DND-41 (cell line): ENCODE results near the gene KLF5.
"Not testable (repeated sequence)": the region's sequence is repeated elsewhere in the genome, so short reads cannot be mapped to it uniquely, and the experiment has no call there.

Source experiments
- ATAC-seq: fragments of 200-7000 bp; cut with Tn5 transposase; 3 replicates; pipeline ENCODE4 v1.9.1; 2021; ENCODE audit warnings: low read depth; ENCODE audit not compliant: insufficient read depth
- DNase-seq: peaks from one replicate; pipeline ENCODE4 v3.0.0-alpha.2; 2020
- H2AFZ ChIP-seq: 2 replicates; pipeline ENCODE4 v1.6.0; 2012; ENCODE audit warnings: low read depth, low read length
- H3K27ac ChIP-seq: 2 replicates; pipeline ENCODE4 v1.5.1; 2012; ENCODE audit warnings: low read length, inconsistent platforms
- H3K27me3 ChIP-seq: fragments of 200-600 bp; sonication (generic); 2 replicates; pipeline ENCODE4 v1.6.0; 2012; ENCODE audit warnings: low read length, mild to moderate bottlenecking, inconsistent platforms; ENCODE audit not compliant: insufficient read depth, poor library complexity
- H3K36me3 ChIP-seq: 2 replicates; pipeline ENCODE4 v1.5.1; 2012; ENCODE audit warnings: low read length, inconsistent platforms; ENCODE audit not compliant: insufficient read depth
- H3K4me1 ChIP-seq: 2 replicates; pipeline ENCODE4 v1.5.1; 2012; ENCODE audit warnings: mild to moderate bottlenecking, low read length; ENCODE audit not compliant: insufficient read depth
- H3K4me2 ChIP-seq: 2 replicates; pipeline ENCODE4 v1.6.0; 2012; ENCODE audit warnings: mild to moderate bottlenecking, moderate library complexity, low read length, inconsistent platforms; ENCODE audit not compliant: insufficient read depth
- H3K4me3 ChIP-seq, 2 experiments: fragments of 200-600 bp in 1 of 2; shearing (Covaris generic) in 1 of 2; 2 replicates each; pipeline ENCODE4 v1.5.1; 2012 to 2016; ENCODE audit warnings: inconsistent platforms in 2 of 2, low read length in 2 of 2, mild to moderate bottlenecking in 2 of 2, low read depth in 1 of 2, moderate library complexity in 1 of 2
- H3K79me2 ChIP-seq: 2 replicates; pipeline ENCODE4 v1.6.0; 2012; ENCODE audit warnings: low read length, inconsistent platforms; ENCODE audit not compliant: insufficient read depth
- H3K9ac ChIP-seq: 2 replicates; pipeline ENCODE4 v1.6.0; 2012; ENCODE audit warnings: low read depth, mild to moderate bottlenecking, inconsistent platforms, low read length, moderate library complexity
- H3K9me3 ChIP-seq: 2 replicates; pipeline ENCODE4 v1.5.1; 2012; ENCODE audit warnings: low read length, moderate library complexity, mild to moderate bottlenecking, inconsistent platforms; ENCODE audit not compliant: insufficient read depth, severe bottlenecking
- H4K20me1 ChIP-seq: 2 replicates; pipeline ENCODE4 v1.6.0; 2012; ENCODE audit warnings: low read length; ENCODE audit not compliant: insufficient read depth
- CTCF ChIP-seq: IDR thresholded peaks from 2 replicates; pipeline ENCODE4 v1.5.1; 2012; ENCODE audit warnings: borderline replicate concordance, low read length, moderate library complexity, mild to moderate bottlenecking; ENCODE audit not compliant: poor library complexity, severe bottlenecking; ENCODE audit errors: extremely low read depth
- EZH2 ChIP-seq: IDR thresholded peaks from 3 replicates; pipeline ENCODE4 v1.6.1; 2012; ENCODE audit warnings: borderline replicate concordance, low read depth, mild to moderate bottlenecking, moderate library complexity, low read length, inconsistent platforms; ENCODE audit not compliant: severe bottlenecking

The KLF5 gene

GRCh38 chr13:73090823-73091187 is 32.0 kb downstream of the KLF5 start:
- no peaks in the 10 kb centered on the region for H4K20me1 ChIP-seq
- DNase-seq (no peak), ATAC-seq (no peak)
- no peak overlapping the region for H3K9ac ChIP-seq
- H3K9me3 ChIP-seq: peaks cover 14% of the 10 kb centered on the region
- H3K4me2 ChIP-seq: no peak overlapping the region
- peaks cover 9% of the 10 kb centered on the region for H3K4me1 ChIP-seq
- no peaks in the 10 kb centered on the region for H3K27me3 ChIP-seq
- H3K36me3 ChIP-seq: no peaks in the 10 kb centered on the region
- TF ChIP-seq EZH2 (no peak), CTCF (no peak)
- no peak overlapping the region for H3K4me3 ChIP-seq
- H2AFZ ChIP-seq: no peak overlapping the region
- H3K27ac ChIP-seq: no peak overlapping the region
- H3K79me2 ChIP-seq: no peaks in the 10 kb centered on the region

- H3K36me3 ChIP-seq: no peaks in the 10 kb centered on the region
- H3K27me3 ChIP-seq: no peaks in the 10 kb centered on the region
- H3K4me1 ChIP-seq: peaks cover 9% of the 10 kb centered on the region
- TF ChIP-seq EZH2: no peak
- no peak for TF ChIP-seq CTCF
- no peak overlapping the region for H3K4me2 ChIP-seq
- no peaks in the 10 kb centered on the region for H4K20me1 ChIP-seq
- peak; percentile 9 for DNase-seq
- ATAC-seq: peak; percentile 90
- no peak overlapping the region for H2AFZ ChIP-seq
- no peak overlapping the region for H3K4me3 ChIP-seq
- H3K27ac ChIP-seq: no peak overlapping the region
- H3K9ac ChIP-seq: no peak overlapping the region
- no peaks in the 10 kb centered on the region for H3K79me2 ChIP-seq
- H3K9me3 ChIP-seq: peaks cover 9% of the 10 kb centered on the region
These were observed 34.0 kb downstream of the KLF5 start for GRCh38 chr13:73092829-73093228.

- no peak for TF ChIP-seq CTCF
- no peak for TF ChIP-seq EZH2
- no peak overlapping the region for H3K27ac ChIP-seq
- no peak for ATAC-seq
- no peaks in the 10 kb centered on the region for H4K20me1 ChIP-seq
- H3K36me3 ChIP-seq: no peaks in the 10 kb centered on the region
- H3K4me3 ChIP-seq: no peak overlapping the region
- H3K27me3 ChIP-seq: no peaks in the 10 kb centered on the region
- H3K9ac ChIP-seq: no peak overlapping the region
- H3K79me2 ChIP-seq: no peaks in the 10 kb centered on the region
- DNase-seq: no peak
- H3K9me3 ChIP-seq: no peaks in the 10 kb centered on the region
- no peaks in the 10 kb centered on the region for H3K4me1 ChIP-seq
- no peak overlapping the region for H3K4me2 ChIP-seq
- no peak overlapping the region for H2AFZ ChIP-seq
These were observed 37.4 kb downstream of the KLF5 start for GRCh38 chr13:73096173-73096572.

GRCh38 chr13:73096638-73097037 is 37.8 kb downstream of the KLF5 start:
- no peak for DNase-seq
- Histone ChIP-seq H2AFZ (no peak overlapping the region), H4K20me1 (no peaks in the 10 kb centered on the region), H3K4me1 (no peaks in the 10 kb centered on the region), H3K4me3 (no peak overlapping the region), H3K4me2 (no peak overlapping the region), H3K36me3 (no peaks in the 10 kb centered on the region), H3K9me3 (no peaks in the 10 kb centered on the region), H3K9ac (no peak overlapping the region), H3K79me2 (no peaks in the 10 kb centered on the region), H3K27me3 (no peaks in the 10 kb centered on the region), H3K27ac (no peak overlapping the region)
- no peak for ATAC-seq
- TF ChIP-seq CTCF: no peak
- no peak for TF ChIP-seq EZH2

GRCh38 chr13:73100781-73101180 is 42.0 kb downstream of the KLF5 start:
- not testable (repeated sequence) for H3K4me1 ChIP-seq, DNase-seq, H3K9ac ChIP-seq, H3K27ac ChIP-seq, ATAC-seq, H2AFZ ChIP-seq, H3K36me3 ChIP-seq, H3K79me2 ChIP-seq, H4K20me1 ChIP-seq, H3K4me2 ChIP-seq, H3K27me3 ChIP-seq, H3K4me3 ChIP-seq, H3K9me3 ChIP-seq
